Measurements from ENCODE around the gene KIAA1549. TPM values are rescaled to one million over a fixed set of nuclear protein-coding genes. Genes with fewer than 3 reads are reported as not detected.

KIAA1549 gene
- total RNA-seq, 1 donor from 2014 or later = 24.4 TPM

- H3K27me3 Mint-ChIP-seq = no peaks in the 10 kb centered on the region
- no peak overlapping the region for H3K27ac Mint-ChIP-seq
- TF ChIP-seq CTCF (conservative IDR thresholded peaks at IDR 0.05) = no peak
- no peaks in the 10 kb centered on the region for H3K4me1 Mint-ChIP-seq (ENCODE audit: unreplicated experiment)
- no peak for DNase-seq (ENCODE audit: extremely low spot score, unreplicated experiment)
- peaks cover 52% of the 10 kb centered on the region for H3K36me3 Mint-ChIP-seq
- H3K4me3 Mint-ChIP-seq = no peak overlapping the region
- H3K9me3 Mint-ChIP-seq = no peaks in the 10 kb centered on the region
Measured at GRCh38 chr7:138861051-138861450, 120.1 kb downstream of the KIAA1549 start.

GRCh38 chr7:138857728-138858127 is 123.5 kb downstream of the KIAA1549 start:
- no peak for TF ChIP-seq CTCF (conservative IDR thresholded peaks at IDR 0.05)

GRCh38 chr7:138854115-138854645 is 127.0 kb downstream of the KIAA1549 start:
- DNase-seq (ENCODE audit: extremely low spot score, unreplicated experiment) = no peak
- H3K4me1 Mint-ChIP-seq (ENCODE audit: unreplicated experiment) = peaks cover 6% of the 10 kb centered on the region
- H3K9me3 Mint-ChIP-seq = no peaks in the 10 kb centered on the region
- H3K27me3 Mint-ChIP-seq = no peaks in the 10 kb centered on the region
- H3K36me3 Mint-ChIP-seq = peaks cover 70% of the 10 kb centered on the region
- no peak overlapping the region for H3K4me3 Mint-ChIP-seq
- no peak for TF ChIP-seq CTCF (conservative IDR thresholded peaks at IDR 0.05)
- H3K27ac Mint-ChIP-seq = no peak overlapping the region

More at GRCh38 chr7:138857728-138858127, 123.5 kb downstream of the KIAA1549 start:
- no peak for DNase-seq (ENCODE audit: extremely low spot score, unreplicated experiment)
- Mint-ChIP-seq H3K4me1 (ENCODE audit: unreplicated experiment) (peaks cover 2% of the 10 kb centered on the region), H3K4me3 (no peak overlapping the region), H3K9me3 (no peaks in the 10 kb centered on the region), H3K36me3 (peaks cover 61% of the 10 kb centered on the region), H3K27ac (no peak overlapping the region), H3K27me3 (no peaks in the 10 kb centered on the region)

- no peak for DNase-seq (ENCODE audit: extremely low spot score, unreplicated experiment)
- Mint-ChIP-seq H3K27ac (no peak overlapping the region), H3K27me3 (no peaks in the 10 kb centered on the region), H3K4me3 (no peak overlapping the region), H3K36me3 (peaks cover 65% of the 10 kb centered on the region), H3K4me1 (ENCODE audit: unreplicated experiment) (peaks cover 8% of the 10 kb centered on the region), H3K9me3 (no peaks in the 10 kb centered on the region)
- TF ChIP-seq CTCF (conservative IDR thresholded peaks at IDR 0.05) = no peak
Measured at GRCh38 chr7:138853448-138853847, 127.7 kb downstream of the KIAA1549 start.

GRCh38 chr7:138852469-138852868 is 128.7 kb downstream of the KIAA1549 start:
- Mint-ChIP-seq H3K27me3 (no peaks in the 10 kb centered on the region), H3K9me3 (no peaks in the 10 kb centered on the region), H3K4me1 (ENCODE audit: unreplicated experiment) (peaks cover 14% of the 10 kb centered on the region), H3K4me3 (no peak overlapping the region), H3K36me3 (peaks cover 56% of the 10 kb centered on the region), H3K27ac (no peak overlapping the region)
- TF ChIP-seq CTCF (conservative IDR thresholded peaks at IDR 0.05) = no peak
- no peak for DNase-seq (ENCODE audit: extremely low spot score, unreplicated experiment)

- Mint-ChIP-seq H3K27ac (no peak overlapping the region), H3K9me3 (no peaks in the 10 kb centered on the region), H3K4me1 (ENCODE audit: unreplicated experiment) (peaks cover 14% of the 10 kb centered on the region), H3K27me3 (no peaks in the 10 kb centered on the region), H3K4me3 (no peak overlapping the region), H3K36me3 (peaks cover 33% of the 10 kb centered on the region)
- TF ChIP-seq CTCF (conservative IDR thresholded peaks at IDR 0.05) = no peak
- DNase-seq (ENCODE audit: extremely low spot score, unreplicated experiment) = no peak
Measured at GRCh38 chr7:138849701-138850100, 131.5 kb downstream of the KIAA1549 start.

Data from type B pancreatic cell (in vitro differentiated cells).